Fibroblast of lung (primary cell): ENCODE data around the gene NCAPH2. TPM values are rescaled to one million over a fixed set of nuclear protein-coding genes. Genes with fewer than 3 reads are reported as not detected.

Experiments
- DNase-seq, 2 donors: peaks; one replicate each; pipeline versions ENCODE4 v3.0.0 to v3.0.0-alpha.2; 2010; ENCODE audit warnings: low read depth in 2 of 2
- H2AFZ ChIP-seq: 2 replicates; pipeline ENCODE4 v1.5.1; 2012; ENCODE audit warnings: low read length, control low read depth, inconsistent platforms
- H3K27ac ChIP-seq: 2 replicates; pipeline ENCODE4 v1.5.1; 2011; ENCODE audit warnings: low read length, control low read depth; ENCODE audit not compliant: insufficient read depth
- H3K27me3 ChIP-seq: 2 replicates; pipeline ENCODE4 v1.5.1; 2011; ENCODE audit warnings: mild to moderate bottlenecking, low read length; ENCODE audit not compliant: control insufficient read depth, insufficient read depth
- H3K36me3 ChIP-seq: 2 replicates; pipeline ENCODE4 v1.5.1; 2011; ENCODE audit warnings: low read length; ENCODE audit not compliant: control insufficient read depth, insufficient read depth
- H3K4me1 ChIP-seq: 2 replicates; pipeline ENCODE4 v1.5.1; 2011; ENCODE audit warnings: low read length; ENCODE audit not compliant: control insufficient read depth, insufficient read depth; ENCODE audit errors: extremely low read depth
- H3K4me2 ChIP-seq: 2 replicates; pipeline ENCODE4 v1.5.1; 2011; ENCODE audit warnings: low read length, control low read depth; ENCODE audit not compliant: insufficient read depth; ENCODE audit errors: extremely low read depth
- H3K4me3 ChIP-seq, 4 experiments: fragments of 200-600 bp in 1 of 4; sonication (generic) in 1 of 4; replicated peaks in 1 of 4; 2 replicates each; pipeline ENCODE4 v1.5.1; 2011 to 2016; ENCODE audit warnings: low read length in 4 of 4, low read depth in 3 of 4, mild to moderate bottlenecking in 3 of 4, control low read depth in 2 of 4, inconsistent platforms in 1 of 4, mixed read lengths in 1 of 4; ENCODE audit not compliant: insufficient read depth in 1 of 4; ENCODE audit errors: control extremely low read depth in 1 of 4
- H3K79me2 ChIP-seq: 2 replicates; pipeline ENCODE4 v1.5.1; 2012; ENCODE audit warnings: mild to moderate bottlenecking, low read length, inconsistent platforms; ENCODE audit not compliant: control insufficient read depth, insufficient read depth
- H3K9ac ChIP-seq: 2 replicates; pipeline ENCODE4 v1.5.1; 2011; ENCODE audit warnings: mild to moderate bottlenecking, low read length, control low read depth; ENCODE audit not compliant: insufficient read depth
- H3K9me3 ChIP-seq: 2 replicates; pipeline ENCODE4 v1.5.1; 2012; ENCODE audit warnings: low read depth, low read length; ENCODE audit not compliant: control insufficient read depth, insufficient read depth
- H4K20me1 ChIP-seq: 2 replicates; pipeline ENCODE4 v1.5.1; 2011; ENCODE audit warnings: low read length; ENCODE audit not compliant: control insufficient read depth, insufficient read depth; ENCODE audit errors: extremely low read depth
- EZH2 ChIP-seq: IDR thresholded peaks from 2 replicates; pipeline ENCODE4 v1.5.1; 2012; ENCODE audit warnings: low read length, control low read depth, mild to moderate bottlenecking; ENCODE audit errors: missing control alignments
- polyA plus RNA-seq, 2 donors: library from polyadenylated mRNA; depleted of rRNA in 1 of 2; stranded (reverse) in 1 of 2; unstranded in 1 of 2; fragments of >200 nt; gene quantifications; 2 replicates each; pipeline ENCODE4 v1.2.1, GENCODE V29; 2011 to 2012; ENCODE audit warnings: missing spikeins in 1 of 2
- total RNA-seq: library from RNA; depleted of rRNA; stranded (reverse); fragments of >200 nt; gene quantifications from 2 replicates; pipeline ENCODE4 v1.2.1, GENCODE V29; 2014
- TF ChIP-seq, protein P1 (sequence below), 2 donors: IDR thresholded peaks in 1 of 2; conservative IDR thresholded peaks in 1 of 2; 1 replicate in 1 of 2; 2 replicates in 1 of 2; pipeline ENCODE4 v1.5.1; 2011 to 2012; ENCODE audit warnings: low read length in 2 of 2, control low read depth in 1 of 2, inconsistent platforms in 1 of 2, low read depth in 1 of 2, mild to moderate bottlenecking in 1 of 2

Gene NCAPH2
- total and polyA plus RNA-seq, 2 donors (not counting 1 experiment from before 2014, with no cell fraction given), result 12.0 to 18.3 TPM

- H3K4me2 ChIP-seq, result no peak overlapping the region
- no peak overlapping the region for H3K27ac ChIP-seq
- H3K27me3 ChIP-seq, result peaks cover 6% of the 10 kb centered on the region
- no peaks in the 10 kb centered on the region for H3K79me2 ChIP-seq
- no peaks in the 10 kb centered on the region for H3K9me3 ChIP-seq
- H3K36me3 ChIP-seq, result no peaks in the 10 kb centered on the region
- H3K4me1 ChIP-seq, result peaks cover 3% of the 10 kb centered on the region
- H3K9ac ChIP-seq, result no peak overlapping the region
- TF ChIP-seq EZH2, result no peak
- TF ChIP-seq, protein P1, sequence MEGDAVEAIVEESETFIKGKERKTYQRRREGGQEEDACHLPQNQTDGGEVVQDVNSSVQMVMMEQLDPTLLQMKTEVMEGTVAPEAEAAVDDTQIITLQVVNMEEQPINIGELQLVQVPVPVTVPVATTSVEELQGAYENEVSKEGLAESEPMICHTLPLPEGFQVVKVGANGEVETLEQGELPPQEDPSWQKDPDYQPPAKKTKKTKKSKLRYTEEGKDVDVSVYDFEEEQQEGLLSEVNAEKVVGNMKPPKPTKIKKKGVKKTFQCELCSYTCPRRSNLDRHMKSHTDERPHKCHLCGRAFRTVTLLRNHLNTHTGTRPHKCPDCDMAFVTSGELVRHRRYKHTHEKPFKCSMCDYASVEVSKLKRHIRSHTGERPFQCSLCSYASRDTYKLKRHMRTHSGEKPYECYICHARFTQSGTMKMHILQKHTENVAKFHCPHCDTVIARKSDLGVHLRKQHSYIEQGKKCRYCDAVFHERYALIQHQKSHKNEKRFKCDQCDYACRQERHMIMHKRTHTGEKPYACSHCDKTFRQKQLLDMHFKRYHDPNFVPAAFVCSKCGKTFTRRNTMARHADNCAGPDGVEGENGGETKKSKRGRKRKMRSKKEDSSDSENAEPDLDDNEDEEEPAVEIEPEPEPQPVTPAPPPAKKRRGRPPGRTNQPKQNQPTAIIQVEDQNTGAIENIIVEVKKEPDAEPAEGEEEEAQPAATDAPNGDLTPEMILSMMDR (conservative IDR thresholded peaks at IDR 0.05 in 1 of 2, IDR thresholded peaks at IDR 0.05 in 1 of 2; ENCODE audit: low read depth in 1 of 2, low read length in 2 of 2), result no peak
- H4K20me1 ChIP-seq, result no peaks in the 10 kb centered on the region
- no peak overlapping the region for H2AFZ ChIP-seq
- no peak overlapping the region for H3K4me3 ChIP-seq
- DNase-seq, result no peak
Observed at GRCh38 chr22:50560034-50560433, 52.0 kb downstream of the NCAPH2 start.

DNA sequence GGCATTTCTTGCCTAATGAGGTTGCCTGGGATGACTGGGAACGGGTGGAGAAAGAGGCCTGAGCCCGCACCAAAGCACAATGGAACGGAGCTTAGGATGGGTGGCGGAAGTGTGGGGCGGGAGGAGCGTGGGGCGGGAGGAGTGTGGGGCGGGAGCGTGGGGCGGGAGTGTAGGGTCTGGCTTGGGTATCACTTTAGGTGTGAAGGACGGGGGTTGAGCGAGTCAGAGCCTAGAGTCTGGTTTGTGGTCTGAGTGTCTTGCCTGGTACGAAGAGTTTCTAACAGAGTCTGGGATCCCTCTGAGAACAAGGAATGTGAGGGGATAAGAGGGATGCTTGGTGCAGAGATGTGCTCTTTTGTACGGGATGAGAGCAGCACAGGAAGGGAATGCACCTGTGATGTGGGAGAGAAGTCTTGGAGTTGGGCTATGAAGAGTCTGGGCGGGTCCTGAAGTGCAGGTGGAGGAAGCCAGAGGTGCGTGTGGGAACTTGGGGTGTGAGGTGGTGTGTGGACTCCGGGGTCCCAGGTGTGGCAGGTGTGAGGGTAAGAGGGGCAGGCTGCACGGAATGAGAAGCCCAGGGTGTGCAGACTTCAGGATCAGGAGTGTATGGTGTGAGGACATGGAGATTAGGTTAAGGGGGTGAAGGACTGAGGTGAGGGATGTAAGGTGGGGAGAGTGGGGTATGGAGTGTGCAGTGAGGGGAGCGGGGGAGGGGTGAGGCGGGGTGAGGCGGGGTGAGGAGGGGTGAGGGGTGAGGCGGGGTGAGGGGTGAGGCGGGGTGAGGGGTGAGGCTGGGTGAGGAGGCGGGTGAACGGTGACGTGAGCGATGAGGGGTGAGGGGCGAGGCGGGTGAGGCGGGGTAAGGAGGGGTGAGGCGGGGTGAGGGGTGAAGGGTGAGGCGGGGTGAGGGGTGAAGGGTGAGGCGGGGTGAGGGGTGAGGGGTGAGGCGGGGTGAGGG lies 53.7 kb downstream of the NCAPH2 start:
- Histone ChIP-seq H3K79me2 (no peaks in the 10 kb centered on the region), H4K20me1 (no peaks in the 10 kb centered on the region), H3K27ac (no peak overlapping the region), H3K4me3 (no peak overlapping the region), H3K4me2 (no peak overlapping the region), H3K27me3 (peaks cover 6% of the 10 kb centered on the region), H3K9me3 (no peaks in the 10 kb centered on the region), H3K36me3 (no peaks in the 10 kb centered on the region), H3K4me1 (peaks cover 3% of the 10 kb centered on the region), H3K9ac (no peak overlapping the region), H2AFZ (no peak overlapping the region)
- DNase-seq, result no peak
- no peak for TF ChIP-seq EZH2
- TF ChIP-seq, protein P1 (conservative IDR thresholded peaks at IDR 0.05 in 1 of 2, IDR thresholded peaks at IDR 0.05 in 1 of 2; ENCODE audit: low read depth in 1 of 2, low read length in 2 of 2), result no peak

GRCh38 chr22:50562523-50563412 lies 54.7 kb downstream of the NCAPH2 start, which contains the start of gene SYCE3:
TSS of gene SYCE3 (minus strand) at chr22:50562919. CDS start at chr22:50556405, 6,514 bp downstream.
- TF ChIP-seq, protein P1 (conservative IDR thresholded peaks at IDR 0.05 in 1 of 2, IDR thresholded peaks at IDR 0.05 in 1 of 2; ENCODE audit: low read depth in 1 of 2, low read length in 2 of 2), result peak; percentile 61 to 64
- peak; percentile 26 for TF ChIP-seq EZH2
- Histone ChIP-seq H3K9ac (no peak within 1 kb of the TSS), H4K20me1 (no peaks in the 10 kb centered on the region), H3K9me3 (no peaks in the 10 kb centered on the region), H3K4me1 (peaks cover 3% of the 10 kb centered on the region), H2AFZ (peak within 1 kb of the TSS; percentile 97), H3K4me3 (peak within 1 kb of the TSS; percentile 65 to 84 (median 80)), H3K27me3 (peaks cover 6% of the 10 kb centered on the region), H3K36me3 (no peaks in the 10 kb centered on the region), H3K4me2 (peak within 1 kb of the TSS; percentile 97), H3K79me2 (no peaks in the 10 kb centered on the region), H3K27ac (no peak within 1 kb of the TSS)
- DNase-seq, result peak; percentile 72 to 83
